RCC 7860 (cell line): Measurements from ENCODE around the gene LTBP1.

Experiments used
- DNase-seq: peaks from one replicate; pipeline ENCODE4 v3.0.0-alpha.2; 2015; ENCODE audit warnings: low spot score
- FAIRE-seq: peaks from 2 replicates; lab custom pipeline; 2012; peaks lifted over from hg19 to GRCh38; lab: Jason Lieb, UNC

Gene LTBP1

DNA sequence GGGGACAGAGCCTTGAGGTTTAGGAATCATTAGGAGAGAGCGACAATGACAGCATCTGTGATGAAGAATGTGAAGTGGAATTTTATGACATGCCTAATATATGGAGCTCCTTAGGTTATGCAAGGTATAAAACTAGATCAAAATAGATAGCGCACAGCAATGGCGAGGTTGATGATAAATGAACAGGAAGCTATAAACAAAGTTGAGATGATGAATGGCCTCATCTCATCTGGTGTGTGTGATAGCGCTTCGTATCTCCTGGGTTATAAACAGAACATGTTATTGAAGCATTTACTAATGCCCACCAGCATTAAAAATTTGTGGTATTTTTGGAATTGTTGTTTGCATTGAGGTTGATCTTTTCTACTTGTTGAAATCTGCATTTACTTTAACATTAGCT, 231.5 kb downstream of the LTBP1 start:
- no peak for FAIRE-seq
- DNase-seq = no peak

DNA sequence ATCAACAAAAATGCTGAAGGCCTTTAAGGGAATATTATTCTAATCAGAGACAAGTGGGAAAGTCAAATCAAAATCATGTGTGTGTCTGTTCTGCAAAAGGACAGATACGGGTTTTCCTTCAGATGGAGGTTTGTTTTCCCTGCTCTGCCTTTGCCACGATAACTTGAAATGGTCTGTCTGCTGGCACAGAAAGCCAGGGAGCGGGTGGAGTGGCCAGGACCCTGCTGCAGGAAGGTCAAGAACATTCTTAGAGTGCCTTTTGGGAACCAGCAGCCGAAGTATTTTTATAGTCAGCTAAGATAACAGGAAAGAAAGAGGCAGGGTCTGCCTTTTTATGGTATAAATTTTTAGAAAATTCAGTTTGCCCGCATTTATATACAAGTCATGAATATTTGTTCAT, 234.2 kb downstream of the LTBP1 start:
- DNase-seq (no peak), FAIRE-seq (no peak)

DNA sequence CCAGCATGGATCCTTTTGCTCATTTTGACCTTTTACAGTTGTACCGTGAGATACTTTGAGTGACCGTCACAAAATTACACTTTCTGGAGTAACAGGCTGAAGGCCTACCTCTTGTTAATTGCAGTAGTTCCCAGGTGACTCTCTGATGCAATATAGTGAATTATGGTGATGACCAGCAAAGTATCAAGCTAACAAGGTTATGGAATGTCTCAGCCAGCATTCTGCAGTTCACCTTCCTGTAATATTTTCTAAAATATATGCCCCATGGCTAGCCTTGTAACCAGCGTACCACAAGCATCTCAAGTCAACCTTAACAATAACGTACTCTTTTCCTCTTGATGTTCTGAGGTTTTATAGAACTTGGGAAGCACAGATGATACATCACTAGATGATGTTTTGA, 234.7 kb downstream of the LTBP1 start:
- no peak for DNase-seq
- no peak for FAIRE-seq

DNA sequence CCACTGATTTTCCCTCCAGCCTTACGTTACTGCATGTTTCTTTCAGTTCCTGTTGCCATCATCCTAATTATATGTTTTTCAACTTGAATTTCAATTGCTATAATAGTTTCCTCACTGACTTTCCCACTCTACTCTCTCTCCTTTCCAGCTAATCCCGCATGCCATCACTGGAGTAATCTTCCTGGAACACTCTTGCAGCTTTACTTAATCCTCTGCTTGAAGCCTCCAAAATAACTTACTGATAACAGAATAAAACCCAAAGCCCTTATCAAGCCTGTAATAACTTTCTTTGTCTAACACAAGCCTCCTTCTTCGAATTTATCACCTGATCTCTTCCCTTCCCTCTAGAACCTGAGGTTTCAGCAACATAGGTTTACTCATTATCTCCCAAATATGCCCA, 237.3 kb downstream of the LTBP1 start:
- FAIRE-seq (no peak), DNase-seq (no peak)

DNA sequence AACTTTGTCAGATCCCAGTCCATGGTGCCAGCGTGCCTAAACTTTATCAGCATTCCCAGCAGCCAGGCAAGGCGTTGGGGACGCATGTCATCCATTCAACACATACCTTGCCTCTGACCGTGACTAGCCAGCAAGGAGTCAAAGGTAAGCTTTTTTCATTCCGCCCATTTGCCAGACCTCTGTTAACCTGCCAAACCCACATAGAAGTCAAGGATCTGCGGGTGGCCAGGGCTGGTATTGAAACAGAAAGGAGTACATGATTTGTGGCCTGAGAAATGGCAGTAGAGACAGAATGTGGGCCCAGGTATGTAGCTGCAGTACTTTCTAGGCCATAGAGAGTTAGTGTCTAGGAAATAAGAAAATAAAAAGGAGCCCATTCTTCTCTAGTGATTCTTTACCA, 240.2 kb downstream of the LTBP1 start:
- no peak for FAIRE-seq
- no peak for DNase-seq

DNA sequence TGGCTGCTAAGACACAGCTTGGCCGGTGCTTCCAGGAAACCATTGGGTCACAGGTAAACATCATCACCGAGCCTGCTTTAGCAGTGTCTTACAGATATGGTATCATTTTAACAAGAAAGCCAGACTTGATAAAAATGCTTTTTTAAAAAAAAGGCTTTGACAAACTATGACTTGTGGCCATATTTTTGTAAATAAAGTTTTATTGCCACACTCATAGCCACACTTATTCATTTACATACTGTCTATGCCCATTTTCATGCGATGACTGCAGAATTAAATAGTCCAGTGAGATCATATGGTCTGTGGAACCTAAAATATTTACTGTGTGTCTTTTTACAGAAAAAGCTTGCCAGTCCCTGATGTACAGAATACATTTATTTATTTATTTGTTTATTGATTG, 242.0 kb downstream of the LTBP1 start:
- DNase-seq (no peak), FAIRE-seq (no peak)

DNA sequence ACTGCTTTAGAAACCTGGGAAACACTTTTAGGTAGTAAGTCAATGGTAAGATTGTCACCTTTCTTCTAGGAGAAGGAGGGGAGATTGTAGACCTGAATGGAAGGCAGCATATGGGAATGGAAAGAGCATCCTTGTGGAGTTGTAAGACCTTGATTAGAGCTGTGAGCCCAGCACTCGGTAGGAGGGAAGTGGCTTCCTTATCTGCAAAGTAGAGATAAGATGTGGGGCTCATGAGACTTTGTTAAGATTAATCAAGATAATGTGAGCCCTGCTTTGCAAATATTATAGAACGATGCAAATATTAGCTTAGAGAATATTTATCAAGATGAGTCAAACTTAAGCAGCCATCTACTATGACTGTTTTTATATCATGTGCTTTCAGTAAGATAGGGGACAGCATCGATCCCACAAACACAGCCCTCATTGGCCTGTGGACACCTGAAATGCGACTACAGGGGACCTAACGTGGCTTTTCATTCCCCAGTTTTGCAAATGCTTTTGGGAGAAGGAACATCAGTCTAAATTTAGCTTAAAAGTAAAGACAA, 243.7 kb downstream of the LTBP1 start:
- DNase-seq (no peak), FAIRE-seq (no peak)

DNA sequence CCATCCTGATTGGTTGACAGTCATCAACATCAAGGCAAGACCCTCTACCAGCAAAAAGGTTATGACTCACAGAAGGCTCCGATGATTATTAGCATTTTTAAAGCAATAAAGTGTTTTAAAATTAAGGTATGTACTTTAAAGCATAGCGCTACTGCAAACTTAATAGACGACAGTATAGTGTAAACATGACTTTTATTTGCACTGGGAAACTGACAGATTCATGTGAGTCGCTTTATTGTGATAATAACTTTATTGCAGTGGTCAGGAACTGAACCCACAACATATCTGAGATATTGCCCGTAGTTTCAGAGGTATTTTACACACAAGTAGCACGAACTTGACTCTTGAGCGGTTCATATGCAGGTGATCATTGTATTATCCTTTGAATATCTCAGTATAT, 249.1 kb downstream of the LTBP1 start:
- FAIRE-seq = no peak
- DNase-seq = no peak

DNA sequence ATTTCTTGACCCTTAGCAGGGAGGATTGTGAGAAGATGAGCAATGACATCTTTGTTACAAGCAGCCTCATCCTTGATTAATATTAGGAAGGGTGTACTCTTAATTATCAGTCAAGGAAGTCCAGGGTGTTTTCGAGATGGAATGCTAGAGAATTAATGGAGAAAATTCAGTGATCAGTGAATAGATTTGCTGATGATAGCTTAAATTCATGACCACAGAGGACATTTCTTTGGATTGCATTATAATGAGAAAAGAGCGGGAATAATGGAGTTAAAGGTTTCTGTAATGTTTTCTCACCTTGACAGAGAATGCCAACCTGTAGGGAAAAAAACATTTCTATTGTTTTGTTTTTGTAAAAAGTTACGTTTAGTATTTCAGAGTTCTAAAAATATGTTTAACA, 249.9 kb downstream of the LTBP1 start:
- no peak for DNase-seq
- no peak for FAIRE-seq

DNA sequence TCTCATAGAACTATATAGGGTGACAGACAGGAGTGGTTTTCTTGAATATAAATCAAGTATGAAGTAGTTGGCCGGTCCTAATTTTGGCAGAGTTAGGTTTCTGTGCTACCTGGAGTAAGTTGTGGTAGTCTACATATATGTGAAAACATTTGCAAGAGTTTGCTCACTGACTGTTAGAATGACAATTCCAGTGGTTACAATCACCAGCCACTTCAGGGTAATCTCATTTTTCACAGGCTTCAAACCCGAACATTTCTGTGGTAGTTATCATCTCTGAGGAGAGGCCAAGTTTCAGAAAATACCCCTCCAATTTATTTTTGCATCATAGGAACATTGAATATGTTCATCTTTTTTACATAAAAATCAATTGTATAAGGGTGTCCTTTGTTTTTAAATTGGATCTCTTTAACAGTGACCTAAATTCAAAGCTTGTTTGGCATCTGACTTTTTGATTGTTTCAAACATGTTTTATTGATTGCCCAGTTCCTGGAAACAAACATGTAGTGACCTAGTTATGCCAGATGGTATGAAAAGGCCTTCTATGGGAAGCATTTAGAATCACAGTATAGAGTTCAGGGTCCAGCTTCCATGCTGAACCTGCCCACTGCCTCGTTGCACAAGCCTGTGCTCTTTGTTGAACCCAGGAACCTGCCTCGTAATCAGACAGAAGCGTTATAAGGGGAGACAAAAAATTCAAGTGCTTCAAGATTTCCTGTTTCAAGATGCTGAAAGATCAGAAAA, 250.6 kb downstream of the LTBP1 start:
- no peak for DNase-seq
- no peak for FAIRE-seq

DNA sequence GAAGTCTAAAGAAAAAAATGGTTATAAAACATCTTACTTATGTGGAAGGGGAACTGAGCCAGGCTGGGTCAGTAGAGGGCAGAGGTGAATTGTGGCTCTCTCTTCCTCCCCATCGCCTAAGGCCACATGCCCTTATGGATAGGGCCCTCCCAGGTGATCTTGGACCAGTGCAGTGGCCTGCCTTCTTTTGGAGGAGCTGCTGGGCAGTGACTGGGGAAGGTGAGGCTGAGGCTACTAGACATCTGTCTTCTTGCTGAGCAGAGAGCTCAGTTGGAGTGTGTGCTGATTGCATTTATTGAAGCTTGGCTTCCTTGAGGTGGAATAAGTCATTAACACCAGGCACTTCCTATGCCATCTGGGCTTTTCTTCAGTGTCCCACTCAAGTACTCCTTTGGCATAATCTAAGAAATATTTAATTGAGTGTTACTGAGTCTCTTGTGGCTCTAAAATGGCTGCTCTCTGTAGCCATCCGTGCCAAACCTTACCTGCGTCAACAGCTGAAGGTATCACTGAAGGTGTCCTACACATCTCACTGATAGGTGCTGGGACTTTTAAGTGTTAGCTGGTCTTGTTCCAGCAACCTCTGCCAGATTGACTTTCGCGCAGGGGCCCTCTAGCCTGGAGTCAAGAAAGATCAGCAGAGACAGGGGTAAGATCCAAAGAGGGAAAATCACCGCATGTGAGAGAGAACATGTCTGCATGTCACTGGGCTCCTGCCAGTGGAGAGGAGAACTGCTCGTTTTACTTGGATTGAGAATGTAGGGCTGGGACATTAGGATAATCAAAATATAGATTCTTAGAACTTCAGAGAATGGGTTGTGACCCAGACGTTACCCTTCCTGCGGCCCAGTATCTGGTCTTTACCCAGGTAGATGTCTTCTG, 256.1 kb downstream of the LTBP1 start:
- no peak for FAIRE-seq
- no peak for DNase-seq

DNA sequence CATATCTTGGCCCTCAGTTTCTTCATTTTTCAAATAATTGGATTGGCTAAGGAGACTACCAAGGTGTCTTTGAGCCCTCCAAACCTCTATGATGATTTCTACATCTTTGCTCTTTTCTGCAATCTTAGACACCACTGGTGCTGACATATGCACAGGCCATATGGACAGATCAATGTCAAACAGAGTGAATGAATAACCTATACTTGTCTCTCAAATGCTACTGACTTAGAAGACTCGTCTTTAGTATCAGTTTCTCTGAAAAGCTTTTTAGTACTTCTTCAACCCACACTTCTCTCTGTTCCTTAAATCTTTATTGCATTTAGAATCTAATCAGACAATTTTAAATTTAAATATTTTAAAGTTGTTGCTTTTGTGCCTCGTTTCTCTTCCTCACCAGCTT, 258.2 kb downstream of the LTBP1 start:
- DNase-seq = no peak

DNA sequence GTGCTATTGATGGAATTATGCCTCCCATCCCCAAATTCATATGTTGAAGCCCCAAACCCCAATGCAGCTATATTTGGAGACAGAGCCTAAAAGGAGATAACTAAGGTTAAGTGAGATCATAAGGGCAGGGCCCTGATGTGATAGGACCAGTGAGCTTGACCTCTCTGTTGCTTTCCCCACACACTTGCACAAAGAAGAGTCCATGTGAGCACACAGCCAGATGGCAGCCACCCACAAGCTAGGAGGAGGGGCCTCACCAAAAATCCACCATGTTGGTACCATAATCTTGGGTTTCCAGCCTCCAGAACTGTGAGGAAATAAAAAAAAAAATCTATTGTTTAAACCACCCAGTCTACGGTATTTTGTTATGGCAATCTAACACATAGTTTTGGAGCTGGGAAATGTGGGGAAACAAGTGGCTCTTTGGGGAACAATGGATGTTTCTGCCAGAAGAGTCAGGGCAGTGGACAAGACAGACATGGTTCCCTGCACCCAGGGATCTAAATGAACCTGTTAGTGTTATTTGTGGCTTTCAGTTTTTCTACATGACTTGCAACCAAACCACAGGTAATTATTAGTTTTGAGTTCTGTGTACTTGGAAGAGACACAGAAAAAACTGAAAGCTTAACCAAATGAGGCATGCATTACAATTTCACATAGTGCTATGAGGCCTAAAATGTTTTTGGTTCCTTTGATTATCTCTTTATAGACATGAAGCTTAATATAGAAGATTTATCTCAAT, 259.1 kb downstream of the LTBP1 start:
- DNase-seq (no peak), FAIRE-seq (no peak)

More for the DNA sequence above, 258.2 kb downstream of the LTBP1 start:
- FAIRE-seq = no peak

DNA sequence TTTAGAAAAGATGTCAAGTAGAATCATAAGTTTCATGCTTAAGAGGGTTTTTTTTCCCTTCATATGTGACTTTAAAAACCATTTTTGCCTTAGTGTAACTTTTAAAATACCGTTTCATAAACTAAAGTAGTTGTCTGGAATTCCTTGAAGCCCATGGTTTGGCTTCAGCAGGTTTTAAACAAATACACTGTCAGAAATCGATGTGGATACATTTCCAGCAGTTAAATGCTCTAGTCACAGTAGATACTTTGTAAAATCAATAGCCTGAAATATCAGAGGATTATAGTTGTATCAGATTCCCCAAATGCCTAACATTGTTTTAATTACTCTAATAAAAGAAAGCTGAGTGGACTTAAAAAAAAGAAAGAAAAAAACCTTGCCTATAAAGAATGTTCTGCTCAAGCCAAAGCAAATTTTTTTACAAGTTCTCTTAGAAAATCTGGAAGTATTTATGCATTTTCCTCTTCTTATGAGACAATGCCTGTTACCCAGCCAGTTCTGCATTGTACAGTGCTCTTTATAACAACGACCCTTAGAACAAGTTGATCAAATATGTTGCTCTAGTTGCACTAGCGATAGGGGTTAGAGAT, 260.5 kb downstream of the LTBP1 start:
- FAIRE-seq = no peak
- no peak for DNase-seq

DNA sequence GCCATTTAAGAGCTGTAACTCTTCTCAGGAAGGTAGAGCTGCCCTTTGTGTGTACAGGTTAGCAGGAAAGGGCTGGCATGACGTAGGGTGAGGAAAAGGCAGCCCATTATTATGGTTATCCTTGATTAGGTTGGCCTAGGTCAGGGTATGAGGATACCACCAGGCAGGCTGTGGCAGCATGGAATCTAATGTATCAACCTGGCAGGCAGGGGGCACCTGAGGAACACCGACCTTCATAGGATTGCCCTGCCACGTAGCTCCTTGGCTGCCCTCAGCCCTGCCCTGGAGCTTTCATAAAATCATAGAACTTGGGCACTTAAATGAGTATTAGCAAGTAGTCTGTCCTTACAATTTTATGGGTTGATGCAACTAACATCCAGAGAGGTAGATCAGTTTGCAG, 261.6 kb downstream of the LTBP1 start:
- DNase-seq (no peak), FAIRE-seq (no peak)

DNA sequence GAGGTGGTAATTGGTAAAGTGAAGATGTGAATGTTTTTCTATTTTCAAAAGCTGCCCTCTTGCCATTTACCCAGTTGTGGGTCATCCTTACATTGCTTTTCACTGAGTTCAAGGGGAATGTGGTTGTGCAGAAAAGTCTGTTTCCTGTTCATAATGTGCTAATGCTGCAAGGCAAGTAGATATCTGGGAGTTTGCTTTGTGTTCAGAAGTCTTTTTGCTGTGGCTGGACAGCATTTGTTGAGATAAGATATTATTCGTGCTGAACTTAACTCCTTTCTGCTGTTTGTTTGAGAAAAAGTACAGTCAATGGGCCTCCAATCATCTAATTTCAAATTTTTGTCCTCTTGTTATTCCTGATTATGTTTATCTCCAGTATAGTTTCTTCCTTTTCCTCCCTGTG, 263.2 kb downstream of the LTBP1 start:
- FAIRE-seq = no peak
- no peak for DNase-seq

DNA sequence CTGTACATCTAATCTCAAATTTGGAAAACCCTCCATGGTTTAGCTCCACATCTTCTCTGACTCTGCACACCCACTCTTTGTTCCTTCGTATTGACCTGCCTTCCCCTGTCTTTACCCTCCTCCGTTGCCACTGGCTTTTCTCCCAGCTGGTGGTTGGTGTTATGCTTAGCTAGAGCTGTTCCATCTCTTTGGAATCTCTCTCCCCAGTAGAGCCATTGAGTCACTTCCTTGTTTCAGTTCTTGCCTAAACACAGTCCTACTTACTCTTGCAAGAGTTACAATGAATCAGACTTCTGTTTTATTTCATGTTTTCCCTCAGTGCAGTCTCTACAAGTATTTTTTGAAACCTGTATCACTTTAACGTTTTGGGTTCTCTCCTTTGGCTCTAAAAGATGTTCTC, 263.9 kb downstream of the LTBP1 start:
- DNase-seq (peak; percentile 92), FAIRE-seq (peak; percentile 83)

DNA sequence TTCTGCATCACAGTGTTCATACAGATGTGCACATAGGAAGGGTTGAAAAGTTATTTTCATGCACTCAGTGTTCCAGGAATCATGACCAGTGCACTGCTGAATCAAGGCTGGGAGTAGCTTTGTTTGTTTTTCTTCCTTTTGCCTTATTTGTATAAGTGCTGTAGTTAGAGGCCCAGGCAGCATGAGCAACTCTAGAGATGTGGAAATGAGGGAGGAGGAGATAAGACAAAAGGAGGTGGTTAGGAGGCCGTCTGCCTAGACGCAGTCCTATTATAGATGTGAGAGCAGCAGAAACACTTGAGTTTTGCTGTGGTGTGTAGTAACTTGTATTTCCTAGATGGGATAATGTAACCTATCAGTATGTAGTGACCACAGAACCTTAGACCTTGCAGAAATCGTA, 265.4 kb downstream of the LTBP1 start:
- FAIRE-seq = no peak
- no peak for DNase-seq

DNA sequence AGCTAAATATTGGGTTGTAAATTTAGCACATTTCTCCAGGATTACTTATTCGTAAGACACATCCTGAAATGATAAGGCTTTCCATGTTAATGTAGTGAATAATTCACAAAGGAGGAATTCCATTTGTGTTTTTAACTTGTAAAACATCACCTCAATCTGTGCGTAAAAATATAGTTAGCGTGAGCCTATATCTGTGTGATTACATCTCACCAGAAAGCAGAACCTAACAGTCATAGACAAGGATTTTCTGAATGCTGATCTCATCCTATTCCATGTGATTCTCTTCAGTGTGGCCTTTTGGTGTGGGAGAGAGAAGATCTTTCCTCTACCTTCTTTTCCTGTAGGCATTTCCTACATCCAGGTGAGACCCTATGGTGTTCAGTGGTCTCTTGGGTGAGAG, 266.5 kb downstream of the LTBP1 start:
- no peak for FAIRE-seq

DNA sequence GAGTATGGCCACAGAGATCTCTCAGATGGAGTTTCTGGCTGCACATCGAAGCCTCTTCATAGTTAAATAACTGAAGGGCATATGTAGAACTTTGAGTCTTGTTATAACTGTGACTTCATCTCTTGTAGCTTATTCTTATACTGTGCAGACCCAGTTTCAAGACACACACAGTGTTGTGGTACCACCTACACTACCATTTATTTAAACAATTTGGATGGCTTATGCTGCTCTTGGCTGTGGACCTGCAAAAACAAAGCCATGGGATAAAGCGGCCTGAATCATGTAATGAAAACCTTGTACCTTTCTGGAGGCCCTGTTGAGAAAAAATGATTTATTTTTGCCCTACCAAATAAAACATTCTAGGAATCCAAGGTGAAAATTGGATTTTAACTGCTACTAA, 266.9 kb downstream of the LTBP1 start:
- no peak for FAIRE-seq
- no peak for DNase-seq

More for the DNA sequence above, 266.5 kb downstream of the LTBP1 start:
- DNase-seq = no peak

DNA sequence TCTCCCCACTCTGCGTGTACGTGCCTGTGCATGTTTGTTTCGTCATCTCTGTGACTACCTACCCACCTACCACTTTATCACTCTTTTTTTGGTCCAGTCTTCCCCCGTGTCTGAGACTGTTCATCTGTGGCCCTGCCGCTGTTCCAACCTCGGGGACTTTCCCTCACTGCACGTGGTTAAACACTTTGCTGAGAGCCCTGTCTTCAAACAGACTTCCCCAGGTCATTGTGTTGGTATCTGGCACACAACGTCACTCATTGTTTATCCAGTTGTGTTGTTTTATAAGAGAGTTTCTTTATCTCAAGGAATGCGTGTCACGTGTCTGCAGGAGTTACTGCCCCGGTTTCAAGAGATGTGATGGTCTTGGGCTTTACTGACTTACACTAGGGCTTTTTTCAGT, 267.7 kb downstream of the LTBP1 start:
- DNase-seq (no peak), FAIRE-seq (no peak)
